Measurements from ENCODE around the gene KLF1. TPM values are rescaled to one million over a fixed set of nuclear protein-coding genes. Genes with fewer than 3 reads are reported as not detected.

The KLF1 gene
- total and polyA plus RNA-seq, 2 of the 13 experiments (the other 11 are each of a cell fraction or from before 2014, with no cell fraction given) = not detected

GRCh38 chr19:12936582-12936981 lies 49.6 kb upstream of the KLF1 start (continued):
- no peak for TF ChIP-seq ZBTB49 (CRISPR knock-in tag; IDR thresholded peaks at IDR 0.05; ENCODE audit: borderline replicate concordance)
- no peak for TF ChIP-seq GLMP (CRISPR knock-in tag; IDR thresholded peaks at IDR 0.05; ENCODE audit: borderline replicate concordance)
- no peak for TF ChIP-seq SRSF9 (IDR thresholded peaks at IDR 0.05; ENCODE audit: borderline replicate concordance, insufficient read depth, low read depth, low read length, poor library complexity, severe bottlenecking)
- TF ChIP-seq ZNF660 (CRISPR knock-in tag; IDR thresholded peaks at IDR 0.05; ENCODE audit: borderline replicate concordance, low read depth) = no peak
- TF ChIP-seq ZNF225 (CRISPR knock-in tag; IDR thresholded peaks at IDR 0.05) = no peak

GRCh38 chr19:12935071-12935470 lies 48.1 kb upstream of the KLF1 start:
- Histone ChIP-seq H4K20me1 (ENCODE audit: insufficient read depth, low read length) (peaks cover 11% of the 10 kb centered on the region; the same call in 1 of the 2 replicates), H3K4me1 (ENCODE audit: insufficient read depth, low read length) (peaks cover 47% of the 10 kb centered on the region), H3K36me3 (replicated peaks in 1 of 2; ENCODE audit: control insufficient read depth in 1 of 2, insufficient read depth in 2 of 2, low read length in 2 of 2) (peaks cover 3 to 6% of the 10 kb centered on the region in 2 experiments; a peak in 3 of 5 replicates), H3K27ac (ENCODE audit: extremely low read length, insufficient read depth, low read length) (no peak overlapping the region), H3K4me2 (ENCODE audit: low read depth, low read length) (no peak overlapping the region), H3K9me3 (ENCODE audit: low read length) (no peaks in the 10 kb centered on the region), H3K79me2 (ENCODE audit: insufficient read depth, low read length) (peaks cover 35% of the 10 kb centered on the region), H3K27me3 (ENCODE audit: control insufficient read depth in 1 of 2, insufficient read depth in 2 of 2, low read length in 2 of 2) (peaks cover 0 to 5% of the 10 kb centered on the region in 2 experiments; a peak in 1 of 5 replicates), H3K4me3 (replicated peaks in 1 of 3; ENCODE audit: insufficient read depth in 1 of 3, low read depth in 2 of 3, low read length in 3 of 3) (no peak overlapping the region), H3K9ac (ENCODE audit: insufficient read depth, low read depth, low read length) (no peak overlapping the region), H2AFZ (ENCODE audit: low read length) (no peak overlapping the region)
- ChIA-PET CTCF (ENCODE audit: low intra/inter-chr PET ratio, low total read pairs) (no interaction called here), POLR2A (no interaction called here)
- ATAC-seq = no peak
- intact Hi-C loops (cut with micrococcal nuclease; ENCODE audit: unreplicated experiment) (no loop called here), in situ Hi-C loops (cut with HindIII; ENCODE audit: extremely low pct_ligation_motif_present, low pct_unique_long_range_greater_than_20kb) (no loop called here)
- FAIRE-seq = no peak
- no TSS peak for BruUV-seq (replicated peaks)
- WGBS (ENCODE audit: low lambda C conversion rate) = 90% methylated on average over 10 of the region's 10 CpGs
- DNase-seq (ENCODE audit: low spot score) = no peak
- no peak for TF ChIP-seq TAF15 (IDR thresholded peaks at IDR 0.05; ENCODE audit: low read depth, low read length, poor library complexity, severe bottlenecking)
- TF ChIP-seq MIER2 (CRISPR knock-in tag; IDR thresholded peaks at IDR 0.05) = no peak
- TF ChIP-seq PLRG1 (conservative IDR thresholded peaks at IDR 0.05) = no peak
- no peak for TF ChIP-seq ZNF816 (CRISPR knock-in tag; IDR thresholded peaks at IDR 0.05; ENCODE audit: borderline replicate concordance)
- TF ChIP-seq YY1 (IDR thresholded peaks at IDR 0.05; ENCODE audit: insufficient read depth, insufficient replicate concordance, low read depth, low read length) = no peak
- no peak for TF ChIP-seq THAP9 (CRISPR knock-in tag; IDR thresholded peaks at IDR 0.05; ENCODE audit: borderline replicate concordance)
- no peak for TF ChIP-seq ZFP91 (CRISPR knock-in tag; IDR thresholded peaks at IDR 0.05; ENCODE audit: borderline replicate concordance)
- TF ChIP-seq CREBL2 (CRISPR knock-in tag; IDR thresholded peaks at IDR 0.05; ENCODE audit: borderline replicate concordance) = no peak
